Osteocyte (in vitro differentiated cells): ENCODE results near the gene AEBP1. TPM values are rescaled to one million over a fixed set of nuclear protein-coding genes. Genes with fewer than 3 reads are reported as not detected.

Experiments
- DNase-seq: peaks from one replicate; pipeline ENCODE4 v3.0.0; 2021; ENCODE audit warnings: mixed read lengths; ENCODE audit not compliant: unreplicated experiment; ENCODE audit errors: extremely low spot score
- H3K27ac Mint-ChIP-seq: one replicate; pipeline ENCODE4 v1.8.0; 2021; ENCODE audit warnings: mild to moderate bottlenecking, mixed read lengths; ENCODE audit not compliant: unreplicated experiment
- H3K27me3 Mint-ChIP-seq: one replicate; pipeline ENCODE4 v1.8.0; 2021; ENCODE audit warnings: mixed read lengths; ENCODE audit not compliant: unreplicated experiment
- H3K36me3 Mint-ChIP-seq: one replicate; pipeline ENCODE4 v1.8.0; 2021; ENCODE audit warnings: mixed read lengths; ENCODE audit not compliant: unreplicated experiment
- H3K4me1 Mint-ChIP-seq: one replicate; pipeline ENCODE4 v1.8.0; 2021; ENCODE audit warnings: mixed read lengths; ENCODE audit not compliant: unreplicated experiment
- H3K4me3 Mint-ChIP-seq: one replicate; pipeline ENCODE4 v1.8.0; 2021; ENCODE audit warnings: mild to moderate bottlenecking, moderate library complexity, mixed read lengths; ENCODE audit not compliant: unreplicated experiment
- H3K9me3 Mint-ChIP-seq: one replicate; pipeline ENCODE4 v1.8.0; 2021; ENCODE audit warnings: mixed read lengths; ENCODE audit not compliant: unreplicated experiment
- CTCF ChIP-seq: fragments of 200-600 bp; sonication (generic); IDR thresholded peaks from 2 replicates; pipeline ENCODE4 v1.5.0; 2021; ENCODE audit warnings: antibody characterized with exemption, mild to moderate bottlenecking, moderate library complexity
- total RNA-seq: library from RNA; stranded (reverse); gene quantifications from 2 replicates; pipeline ENCODE4 v1.2.1, GENCODE V29; 2021

AEBP1 gene
- total RNA-seq, 1 donor from 2014 or later: 781 TPM

- H3K27me3 Mint-ChIP-seq: no peaks in the 10 kb centered on the region
- H3K4me1 Mint-ChIP-seq: peaks cover 8% of the 10 kb centered on the region
- no peak overlapping the region for H3K4me3 Mint-ChIP-seq
- H3K27ac Mint-ChIP-seq: no peak overlapping the region
- no peak for TF ChIP-seq CTCF
- DNase-seq: no peak
- no peaks in the 10 kb centered on the region for H3K9me3 Mint-ChIP-seq
- no peaks in the 10 kb centered on the region for H3K36me3 Mint-ChIP-seq
Measured at GRCh38 chr7:44067064-44067951, 36.8 kb upstream of the AEBP1 start.

- DNase-seq: no peak
- Mint-ChIP-seq H3K4me3 (no peak overlapping the region), H3K9me3 (no peaks in the 10 kb centered on the region), H3K4me1 (peaks cover 16% of the 10 kb centered on the region), H3K36me3 (no peaks in the 10 kb centered on the region), H3K27me3 (no peaks in the 10 kb centered on the region), H3K27ac (no peak overlapping the region)
- no peak for TF ChIP-seq CTCF
Measured at GRCh38 chr7:44068054-44068453, 36.1 kb upstream of the AEBP1 start.

- peaks cover 21% of the 10 kb centered on the region for H3K4me1 Mint-ChIP-seq
- no peak overlapping the region for H3K4me3 Mint-ChIP-seq
- H3K27me3 Mint-ChIP-seq: no peaks in the 10 kb centered on the region
- H3K36me3 Mint-ChIP-seq: peaks cover 4% of the 10 kb centered on the region
- H3K9me3 Mint-ChIP-seq: no peaks in the 10 kb centered on the region
- DNase-seq: no peak
- H3K27ac Mint-ChIP-seq: no peak overlapping the region
- no peak for TF ChIP-seq CTCF
Measured at GRCh38 chr7:44071726-44072363, 32.3 kb upstream of the AEBP1 start.

- peaks cover 21% of the 10 kb centered on the region for H3K4me1 Mint-ChIP-seq
Measured at GRCh38 chr7:44072364-44073231, 31.5 kb upstream of the AEBP1 start.

More at GRCh38 chr7:44072364-44073231, 31.5 kb upstream of the AEBP1 start:
- no peak overlapping the region for H3K4me3 Mint-ChIP-seq
- peaks cover 10% of the 10 kb centered on the region for H3K36me3 Mint-ChIP-seq
- H3K27ac Mint-ChIP-seq: peak overlapping the region; percentile 66
- peak; percentile 92 for DNase-seq
- peak; percentile 88 for TF ChIP-seq CTCF
- no peaks in the 10 kb centered on the region for H3K27me3 Mint-ChIP-seq
- no peaks in the 10 kb centered on the region for H3K9me3 Mint-ChIP-seq
